IPS DF 4.7 (cell line): ENCODE data around the gene PRDM1.

Experiments used
- DNase-seq: peaks from one replicate; pipeline ENCODE4 v3.0.0-alpha.2; 2013; ENCODE audit warnings: low spot score; ENCODE audit errors: extremely low read depth

PRDM1 gene

GRCh38 chr6:106097411-106098231 lies 11.5 kb downstream of the PRDM1 start:
- no peak for DNase-seq

DNA sequence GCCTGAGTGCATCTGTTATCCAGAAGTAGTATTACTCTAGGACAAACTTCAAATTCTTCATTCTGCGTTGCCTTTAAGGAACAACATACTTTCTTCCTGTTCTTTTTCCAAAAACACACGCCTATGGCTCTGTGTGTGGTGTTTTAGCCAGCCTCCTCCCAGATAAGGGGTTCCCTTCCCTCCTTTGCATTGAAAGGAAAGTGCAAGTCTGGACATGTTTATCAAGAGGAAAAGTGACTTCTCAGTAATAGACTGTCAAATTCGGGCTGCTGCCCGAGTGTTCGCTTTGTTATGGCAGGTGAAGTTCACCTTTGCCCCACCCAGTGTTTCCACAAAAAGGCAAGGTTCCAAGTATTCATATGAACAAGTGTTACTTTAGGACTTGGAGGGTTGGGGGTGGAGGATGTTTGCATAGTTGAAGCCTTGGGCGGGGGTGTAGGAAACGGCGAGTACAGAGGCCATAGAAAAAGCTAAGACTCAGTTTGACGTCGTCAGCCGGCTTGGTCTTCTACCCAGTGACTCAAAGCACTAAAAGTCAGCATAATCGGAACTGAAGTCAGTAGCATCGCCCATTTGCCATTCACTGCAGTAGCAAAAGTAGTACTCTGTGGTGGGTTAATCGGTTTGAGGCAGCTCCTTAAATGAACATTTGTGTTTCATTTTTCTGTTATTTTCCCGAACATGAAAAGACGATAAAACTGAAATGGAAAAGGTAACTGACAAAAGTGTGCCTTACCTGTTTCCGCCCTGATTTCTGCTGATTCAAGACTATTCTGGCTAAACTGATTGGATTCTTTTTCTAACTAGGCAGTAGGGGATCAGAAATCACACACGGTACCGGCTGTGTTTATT lies 12.5 kb downstream of the PRDM1 start:
- no peak for DNase-seq

- no peak for DNase-seq
Observed at GRCh38 chr6:106099235-106099537, 13.1 kb downstream of the PRDM1 start.

GRCh38 chr6:106100755-106101154 lies 14.6 kb downstream of the PRDM1 start:
- no peak for DNase-seq

- no peak for DNase-seq
Observed at GRCh38 chr6:106101466-106101865, 15.3 kb downstream of the PRDM1 start.

DNA sequence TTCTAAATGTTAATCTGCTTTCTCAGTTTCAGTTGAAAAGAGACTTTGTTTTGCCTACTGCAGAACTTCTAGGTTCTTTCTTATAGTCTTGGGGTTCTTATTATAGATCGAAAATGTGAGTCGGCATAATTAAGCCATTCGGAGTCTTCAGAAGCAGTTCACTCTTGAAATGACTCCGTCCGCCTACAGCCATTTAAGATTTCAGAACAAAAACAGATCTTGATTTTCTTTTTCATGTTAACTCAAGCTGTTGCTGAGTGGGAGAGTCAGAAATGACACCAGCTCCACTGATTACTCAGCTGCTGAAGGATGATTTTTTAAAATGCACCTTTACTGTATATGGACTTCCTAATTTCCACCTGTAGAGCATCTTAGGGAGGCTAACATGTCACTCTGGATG lies 15.9 kb downstream of the PRDM1 start:
- no peak for DNase-seq

DNA sequence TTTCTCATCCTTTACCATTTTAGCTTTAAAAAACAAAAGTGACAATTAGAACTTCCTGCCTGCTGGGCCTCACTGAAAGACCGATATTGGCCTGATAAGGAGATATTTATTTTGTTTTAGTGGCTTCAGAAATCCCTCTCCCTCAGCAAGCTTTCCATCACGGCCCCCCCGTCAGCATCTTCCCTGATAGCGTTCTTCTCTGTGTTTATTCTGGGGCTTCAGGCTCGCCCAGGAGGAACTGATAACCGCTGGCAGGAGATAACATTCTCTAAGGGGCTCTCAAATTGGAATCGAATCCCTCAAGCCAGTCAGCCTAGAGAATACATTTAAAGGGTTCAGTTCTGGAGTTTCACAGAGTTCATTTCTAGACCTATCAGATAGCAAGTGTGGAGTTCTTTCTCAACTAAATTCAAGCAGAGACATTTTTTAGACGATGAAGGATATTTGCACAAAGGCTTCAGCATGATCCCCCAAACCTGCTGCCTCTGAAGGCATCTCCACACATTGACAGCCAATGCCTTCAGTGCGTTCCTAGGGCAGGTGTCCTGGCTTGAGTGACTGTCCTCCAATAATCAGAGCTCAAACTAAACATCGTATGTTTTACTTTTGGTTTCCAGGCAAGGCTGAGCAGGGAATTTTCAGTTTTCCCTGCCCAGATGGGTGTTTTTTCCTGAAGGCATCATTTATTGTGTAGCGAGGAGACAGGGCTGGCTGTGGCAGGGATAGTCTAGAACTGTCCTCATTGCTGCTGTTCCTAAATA lies 17.0 kb downstream of the PRDM1 start:
- DNase-seq: no peak

GRCh38 chr6:106103728-106104109 lies 17.6 kb downstream of the PRDM1 start:
- DNase-seq: no peak

GRCh38 chr6:106104476-106104875 lies 18.3 kb downstream of the PRDM1 start:
- no peak for DNase-seq

DNA sequence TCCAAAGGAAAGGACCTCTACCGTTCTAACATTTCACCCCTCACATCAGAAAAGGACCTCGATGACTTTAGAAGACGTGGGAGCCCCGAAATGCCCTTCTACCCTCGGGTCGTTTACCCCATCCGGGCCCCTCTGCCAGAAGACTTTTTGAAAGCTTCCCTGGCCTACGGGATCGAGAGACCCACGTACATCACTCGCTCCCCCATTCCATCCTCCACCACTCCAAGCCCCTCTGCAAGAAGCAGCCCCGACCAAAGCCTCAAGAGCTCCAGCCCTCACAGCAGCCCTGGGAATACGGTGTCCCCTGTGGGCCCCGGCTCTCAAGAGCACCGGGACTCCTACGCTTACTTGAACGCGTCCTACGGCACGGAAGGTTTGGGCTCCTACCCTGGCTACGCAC lies 18.8 kb downstream of the PRDM1 start:
- no peak for DNase-seq

GRCh38 chr6:106105493-106105892 lies 19.4 kb downstream of the PRDM1 start:
- DNase-seq: no peak

- DNase-seq: no peak
Observed at GRCh38 chr6:106106276-106107042, 20.3 kb downstream of the PRDM1 start.

DNA sequence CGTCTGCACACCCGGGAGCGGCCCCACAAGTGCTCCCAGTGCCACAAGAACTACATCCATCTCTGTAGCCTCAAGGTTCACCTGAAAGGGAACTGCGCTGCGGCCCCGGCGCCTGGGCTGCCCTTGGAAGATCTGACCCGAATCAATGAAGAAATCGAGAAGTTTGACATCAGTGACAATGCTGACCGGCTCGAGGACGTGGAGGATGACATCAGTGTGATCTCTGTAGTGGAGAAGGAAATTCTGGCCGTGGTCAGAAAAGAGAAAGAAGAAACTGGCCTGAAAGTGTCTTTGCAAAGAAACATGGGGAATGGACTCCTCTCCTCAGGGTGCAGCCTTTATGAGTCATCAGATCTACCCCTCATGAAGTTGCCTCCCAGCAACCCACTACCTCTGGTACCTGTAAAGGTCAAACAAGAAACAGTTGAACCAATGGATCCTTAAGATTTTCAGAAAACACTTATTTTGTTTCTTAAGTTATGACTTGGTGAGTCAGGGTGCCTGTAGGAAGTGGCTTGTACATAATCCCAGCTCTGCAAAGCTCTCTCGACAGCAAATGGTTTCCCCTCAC lies 21.0 kb downstream of the PRDM1 start:
- no peak for DNase-seq

- no peak for DNase-seq
Observed at GRCh38 chr6:106108129-106108528, 22.0 kb downstream of the PRDM1 start.

- DNase-seq: no peak
Observed at GRCh38 chr6:106109029-106109428, 22.9 kb downstream of the PRDM1 start.

DNA sequence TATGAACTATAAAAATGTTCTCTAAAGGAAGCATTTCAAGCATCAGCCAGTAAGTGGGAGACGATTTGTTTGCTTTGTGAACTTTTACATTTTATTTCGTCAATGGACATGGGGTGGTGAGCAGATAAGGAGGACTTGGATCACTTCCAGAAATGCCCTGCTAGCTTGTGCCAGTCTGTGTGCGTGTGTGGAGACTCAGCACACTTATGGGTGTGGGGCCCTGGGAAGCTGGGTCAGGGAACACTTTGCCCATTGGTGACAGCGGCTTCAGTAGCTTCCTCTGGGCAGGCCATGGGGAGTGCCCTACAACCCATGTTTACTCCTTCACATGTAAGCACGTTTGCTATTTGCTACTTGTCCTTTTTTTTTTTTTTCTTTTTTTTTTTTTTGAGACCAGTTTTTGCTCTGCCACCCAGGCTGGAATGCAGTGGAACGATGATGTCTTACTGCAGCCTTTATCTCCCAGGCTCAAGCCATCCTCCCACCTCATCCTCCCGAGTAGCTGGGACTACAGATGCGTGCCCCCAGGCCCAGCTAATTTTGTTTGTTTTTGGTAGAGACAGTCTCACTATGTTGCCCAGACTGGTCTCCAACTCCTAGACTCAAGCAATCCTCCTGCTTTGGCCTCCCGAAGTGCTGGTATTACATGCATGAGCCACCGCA lies 24.2 kb downstream of the PRDM1 start:
- DNase-seq: no peak

GRCh38 chr6:106112433-106112832 lies 26.3 kb downstream of the PRDM1 start:
- DNase-seq: no peak

DNA sequence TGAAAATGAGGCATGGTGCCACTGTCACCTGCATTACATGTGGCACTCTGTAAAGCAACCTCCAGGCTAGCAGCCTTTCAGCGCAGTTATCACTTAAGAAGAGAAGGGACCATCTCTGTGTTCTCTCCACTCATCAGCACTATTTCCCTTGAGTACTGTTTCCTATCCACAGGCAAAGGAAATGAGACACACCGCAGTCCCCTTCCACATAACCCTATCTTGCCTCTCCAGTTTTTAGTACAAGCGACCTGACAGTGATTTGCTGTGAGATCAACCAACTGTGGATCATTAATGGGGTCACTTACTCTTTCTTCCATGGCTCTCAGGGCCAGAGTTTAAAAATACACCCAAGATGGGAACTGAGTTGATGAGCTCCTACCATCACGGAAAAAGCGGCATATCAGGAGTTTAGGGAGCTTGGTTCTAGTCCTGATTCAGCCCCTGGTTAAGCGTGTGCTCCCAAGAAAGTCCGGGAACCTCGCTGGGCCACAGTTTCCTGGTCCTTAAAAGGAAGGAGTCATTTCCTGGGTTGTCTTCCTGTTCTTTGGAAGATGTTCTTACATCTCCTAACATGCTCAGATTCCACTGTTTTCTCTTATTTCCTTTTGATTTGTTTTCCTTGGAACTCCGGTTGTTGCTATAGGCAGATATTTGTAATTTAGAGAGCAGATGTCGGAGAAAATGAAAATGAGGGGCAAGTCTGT lies 27.3 kb downstream of the PRDM1 start:
- no peak for DNase-seq

DNA sequence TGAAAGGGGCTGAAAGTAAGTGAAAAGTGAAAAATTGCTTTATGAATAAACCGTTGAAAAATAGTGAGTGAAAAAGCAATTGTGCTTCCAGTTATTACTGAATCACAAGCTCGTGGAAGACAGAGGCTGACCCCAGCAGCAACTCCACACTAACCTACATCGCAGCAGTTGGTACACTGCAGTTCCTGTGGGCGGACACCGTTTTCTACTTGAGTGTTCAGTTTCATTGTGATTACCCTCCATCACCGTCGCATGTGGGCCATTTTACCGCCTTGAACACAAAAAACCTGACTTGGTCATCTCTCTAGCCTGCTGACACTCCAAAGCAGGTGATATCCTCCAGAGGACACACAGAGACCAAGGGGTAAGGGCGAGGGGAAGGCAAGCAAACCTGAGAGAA lies 28.4 kb downstream of the PRDM1 start:
- DNase-seq: no peak

DNA sequence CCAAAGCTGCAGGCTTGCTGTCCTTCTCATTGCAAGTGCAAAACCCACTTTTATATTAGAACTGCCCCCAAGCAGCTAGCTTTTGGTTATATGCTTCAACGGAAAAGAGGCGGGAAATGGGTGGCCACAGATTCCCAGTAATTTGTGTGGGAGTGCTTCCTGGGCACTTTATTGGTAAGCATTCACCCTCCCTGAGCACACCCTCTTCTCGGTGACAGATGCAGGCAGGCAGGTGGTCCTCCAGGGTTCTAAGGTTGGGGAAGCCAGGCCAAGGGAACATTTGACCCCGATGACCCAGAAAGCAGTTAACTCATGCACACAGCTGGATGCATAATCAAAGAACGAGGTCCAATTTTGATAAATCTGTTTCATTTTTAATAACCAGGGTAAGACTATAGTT lies 29.1 kb downstream of the PRDM1 start:
- no peak for DNase-seq
